Activated naive CD8-positive, alpha-beta T cell (primary cell): ENCODE results near the gene JCHAIN.
A peak's percentile ranks its signal among the peaks of the same experiment; 100 is the strongest.
"Not testable (repeated sequence)": the region's sequence is repeated elsewhere in the genome, so short reads cannot be mapped to it uniquely, and the experiment has no call there.

Source experiments
- H3K27ac Mint-ChIP-seq: one replicate; pipeline ENCODE4 v1.8.0; 2021; ENCODE audit warnings: mixed read lengths
- H3K27me3 Mint-ChIP-seq: one replicate; pipeline ENCODE4 v1.8.0; 2021; ENCODE audit warnings: mixed read lengths
- H3K36me3 Mint-ChIP-seq: one replicate; pipeline ENCODE4 v1.8.0; 2021; ENCODE audit warnings: mixed read lengths
- H3K4me1 Mint-ChIP-seq: one replicate; pipeline ENCODE4 v1.8.0; 2021; ENCODE audit warnings: low read depth, mixed read lengths
- H3K4me3 Mint-ChIP-seq: one replicate; pipeline ENCODE4 v1.8.0; 2021; ENCODE audit warnings: mild to moderate bottlenecking, mixed read lengths
- H3K9me3 Mint-ChIP-seq: one replicate; pipeline ENCODE4 v1.8.0; 2021; ENCODE audit warnings: low read depth, mixed read lengths

The JCHAIN gene

DNA sequence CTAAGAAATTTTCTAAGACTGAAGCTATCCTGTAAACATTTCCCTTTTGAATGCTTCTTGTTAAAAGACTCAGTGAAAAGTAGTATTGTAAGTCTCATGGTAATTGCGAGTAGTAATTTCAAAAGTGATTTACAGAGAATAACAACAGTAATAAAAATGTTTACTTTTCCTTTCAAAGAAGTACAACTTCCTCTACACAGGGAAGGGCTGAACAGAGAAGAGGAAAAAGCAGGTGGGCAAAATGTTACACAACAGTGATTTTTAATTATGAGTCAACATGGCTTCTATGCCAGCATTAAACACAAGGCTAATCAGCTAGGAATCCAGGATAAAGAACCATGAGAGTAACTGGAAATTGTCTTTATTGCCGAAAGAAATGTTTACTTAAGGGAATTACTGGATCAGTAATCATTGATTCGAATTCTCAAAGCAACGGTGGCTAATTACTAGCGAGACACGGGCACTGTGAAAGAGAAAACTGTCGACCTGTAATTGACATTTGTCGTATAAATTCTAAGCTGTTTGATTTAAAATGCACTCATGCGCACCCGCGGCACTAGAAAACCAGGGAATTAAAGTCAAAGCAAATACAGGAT lies 37.4 kb upstream of the JCHAIN start:
- H3K9me3 Mint-ChIP-seq, result no peaks in the 10 kb centered on the region
- H3K4me3 Mint-ChIP-seq, result peak overlapping the region; percentile 88
- H3K27me3 Mint-ChIP-seq, result no peaks in the 10 kb centered on the region

DNA sequence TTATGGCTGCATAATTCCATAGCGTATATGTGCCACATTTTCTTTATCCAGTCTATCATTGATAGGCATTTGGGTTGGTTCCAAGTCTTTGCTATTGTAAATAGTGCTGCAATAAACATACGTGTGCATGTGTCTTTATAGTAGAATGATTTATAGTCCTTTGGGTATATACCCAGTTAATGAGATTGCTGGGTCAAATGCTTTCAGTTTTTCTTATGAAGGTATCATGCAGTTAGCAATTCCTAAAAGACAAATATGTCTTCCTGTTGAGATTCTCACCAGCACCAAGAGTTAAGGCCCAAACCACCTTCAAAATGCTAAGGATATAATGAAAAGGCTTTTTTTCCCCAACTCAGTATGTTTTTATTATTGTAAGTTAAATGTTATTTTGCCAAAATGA lies 36.3 kb upstream of the JCHAIN start:
- not testable (repeated sequence) for H3K36me3 Mint-ChIP-seq, H3K4me3 Mint-ChIP-seq, H3K27me3 Mint-ChIP-seq, H3K9me3 Mint-ChIP-seq, H3K27ac Mint-ChIP-seq
- H3K4me1 Mint-ChIP-seq, result peaks cover 28% of the 10 kb centered on the region

More for the DNA sequence above, 37.4 kb upstream of the JCHAIN start:
- peak overlapping the region; percentile 82 for H3K27ac Mint-ChIP-seq
- no peaks in the 10 kb centered on the region for H3K36me3 Mint-ChIP-seq
- H3K4me1 Mint-ChIP-seq, result peaks cover 28% of the 10 kb centered on the region

DNA sequence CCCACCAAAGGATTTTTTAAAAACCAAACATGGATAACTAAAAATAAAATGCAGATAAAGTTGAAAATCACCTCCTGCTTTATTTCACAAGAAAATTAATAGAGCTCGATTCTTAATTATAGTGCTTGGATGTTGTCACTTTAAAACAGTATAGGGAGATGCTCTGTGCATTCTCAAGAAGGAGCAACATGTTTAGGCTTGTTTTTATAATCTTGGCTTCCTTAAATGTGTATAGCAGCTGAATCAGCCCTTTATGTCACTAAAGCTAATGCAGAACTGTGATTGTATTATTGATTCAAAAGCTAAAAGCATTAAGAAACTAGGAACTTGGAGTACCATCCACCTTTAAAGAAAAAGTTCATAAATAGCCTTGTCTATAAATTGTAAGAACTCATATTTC lies 35.0 kb upstream of the JCHAIN start:
- Mint-ChIP-seq H3K36me3 (no peaks in the 10 kb centered on the region), H3K27me3 (no peaks in the 10 kb centered on the region), H3K4me3 (no peak overlapping the region), H3K4me1 (peaks cover 17% of the 10 kb centered on the region), H3K27ac (no peak overlapping the region), H3K9me3 (no peaks in the 10 kb centered on the region)

DNA sequence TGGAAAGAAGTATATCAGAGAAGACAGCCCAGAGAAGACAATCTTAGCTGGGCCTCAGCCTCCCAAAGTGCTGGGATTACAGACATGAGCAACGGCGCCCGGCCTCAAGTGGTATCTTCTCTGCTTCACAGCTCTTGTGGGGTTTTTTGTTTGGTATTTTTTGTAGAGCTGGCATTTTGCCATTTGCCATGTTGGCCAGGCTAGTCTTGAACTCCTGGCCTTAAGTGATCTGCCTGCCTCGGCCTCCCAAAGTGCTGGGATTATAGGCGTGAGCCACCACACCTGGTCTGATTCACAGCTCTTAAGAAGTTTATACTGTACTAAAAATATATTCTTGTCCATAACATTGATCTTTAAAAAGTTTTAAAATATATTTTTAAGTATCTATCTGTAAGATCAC lies 34.4 kb upstream of the JCHAIN start:
- Mint-ChIP-seq H3K27ac (no peak overlapping the region), H3K36me3 (no peaks in the 10 kb centered on the region), H3K27me3 (no peaks in the 10 kb centered on the region), H3K4me3 (no peak overlapping the region), H3K9me3 (no peaks in the 10 kb centered on the region), H3K4me1 (peaks cover 12% of the 10 kb centered on the region)

DNA sequence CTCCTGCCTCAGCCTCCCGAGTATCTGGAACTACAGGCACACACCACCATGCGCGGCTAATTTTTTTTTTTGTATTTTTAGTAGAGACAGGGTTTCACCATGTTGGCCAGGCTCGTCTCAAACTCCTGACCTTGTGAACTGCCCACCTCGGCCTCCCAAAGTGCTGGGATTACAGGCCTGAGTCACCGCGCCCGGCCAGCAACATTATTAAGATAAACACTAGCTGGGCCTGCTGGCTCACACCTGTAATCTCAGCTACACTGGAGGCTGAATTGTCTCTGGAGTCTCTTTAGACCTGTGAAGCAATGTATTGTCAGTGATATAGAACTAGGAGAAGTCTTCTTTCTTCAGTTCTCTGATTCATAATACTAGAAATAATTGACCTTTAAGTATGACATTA lies 32.1 kb upstream of the JCHAIN start:
- not testable (repeated sequence) for H3K4me3 Mint-ChIP-seq, H3K4me1 Mint-ChIP-seq, H3K9me3 Mint-ChIP-seq, H3K36me3 Mint-ChIP-seq, H3K27me3 Mint-ChIP-seq, H3K27ac Mint-ChIP-seq

DNA sequence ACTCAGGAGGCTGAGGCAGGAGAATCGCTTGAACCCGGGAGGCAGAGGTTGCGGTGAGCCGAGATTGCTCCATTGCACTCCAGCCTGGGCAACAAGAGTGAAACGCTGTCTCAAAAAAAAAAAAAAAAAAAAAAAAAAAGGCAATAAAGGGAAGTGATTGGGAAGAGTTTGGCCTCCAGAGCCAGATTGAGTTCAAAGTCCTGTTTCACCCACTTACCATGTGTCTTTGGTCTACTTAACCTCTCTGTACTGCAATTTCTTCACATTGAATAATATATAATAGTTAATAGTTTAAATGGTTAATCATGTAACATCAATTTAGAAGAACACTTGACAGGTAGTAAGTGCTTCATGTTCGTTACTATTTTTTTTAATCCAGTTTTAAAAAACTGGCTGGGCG lies 28.3 kb upstream of the JCHAIN start:
- H3K9me3 Mint-ChIP-seq, H3K36me3 Mint-ChIP-seq, H3K27me3 Mint-ChIP-seq, H3K27ac Mint-ChIP-seq, H3K4me3 Mint-ChIP-seq: not testable (repeated sequence)
- peaks cover 20% of the 10 kb centered on the region for H3K4me1 Mint-ChIP-seq

DNA sequence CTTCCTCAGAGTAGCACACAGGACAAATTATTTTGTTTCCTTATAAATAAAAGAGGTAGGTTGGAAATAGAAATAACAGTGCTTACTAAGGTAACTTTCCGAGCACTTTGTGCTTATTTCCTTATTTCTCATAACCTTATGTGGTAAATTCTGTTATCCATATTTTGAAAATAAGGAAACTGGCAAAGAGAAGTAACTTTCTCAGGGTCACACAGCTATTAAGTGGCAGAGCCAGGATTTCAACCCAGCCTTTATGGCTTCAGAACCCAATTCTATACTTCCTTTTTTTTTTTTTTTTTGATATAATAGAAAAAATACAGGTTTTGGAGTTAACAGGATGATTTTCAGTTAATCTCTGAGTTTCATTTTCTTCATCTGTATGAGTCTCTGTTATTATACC lies 25.4 kb upstream of the JCHAIN start:
- H3K27ac Mint-ChIP-seq, result peak overlapping the region; percentile 34
- peak overlapping the region; percentile 100 for H3K4me3 Mint-ChIP-seq
- H3K27me3 Mint-ChIP-seq, result no peaks in the 10 kb centered on the region
- peaks cover 20% of the 10 kb centered on the region for H3K36me3 Mint-ChIP-seq
- peaks cover 41% of the 10 kb centered on the region for H3K4me1 Mint-ChIP-seq
- no peaks in the 10 kb centered on the region for H3K9me3 Mint-ChIP-seq

DNA sequence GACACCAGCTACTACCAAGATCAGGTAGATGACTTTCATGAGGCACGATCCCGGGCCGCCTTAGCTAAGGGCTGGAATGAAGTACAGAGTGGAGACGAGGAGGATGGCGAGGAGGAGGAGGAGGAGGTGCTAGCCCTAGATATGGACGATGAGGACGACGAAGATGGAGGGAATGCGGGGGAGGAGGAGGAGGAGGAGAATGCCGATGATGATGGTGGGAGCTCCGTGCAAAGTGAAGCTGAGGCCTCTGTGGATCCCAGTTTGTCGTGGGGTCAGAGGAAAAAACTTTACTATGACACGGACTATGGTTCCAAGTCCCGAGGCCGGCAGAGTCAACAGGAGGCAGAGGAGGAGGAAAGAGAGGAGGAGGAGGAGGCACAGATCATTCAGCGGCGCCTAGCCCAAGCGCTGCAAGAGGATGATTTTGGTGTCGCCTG lies 22.5 kb upstream of the JCHAIN start:
- H3K4me3 Mint-ChIP-seq, result peak overlapping the region; percentile 100
- H3K27ac Mint-ChIP-seq, result peak overlapping the region; percentile 99

DNA sequence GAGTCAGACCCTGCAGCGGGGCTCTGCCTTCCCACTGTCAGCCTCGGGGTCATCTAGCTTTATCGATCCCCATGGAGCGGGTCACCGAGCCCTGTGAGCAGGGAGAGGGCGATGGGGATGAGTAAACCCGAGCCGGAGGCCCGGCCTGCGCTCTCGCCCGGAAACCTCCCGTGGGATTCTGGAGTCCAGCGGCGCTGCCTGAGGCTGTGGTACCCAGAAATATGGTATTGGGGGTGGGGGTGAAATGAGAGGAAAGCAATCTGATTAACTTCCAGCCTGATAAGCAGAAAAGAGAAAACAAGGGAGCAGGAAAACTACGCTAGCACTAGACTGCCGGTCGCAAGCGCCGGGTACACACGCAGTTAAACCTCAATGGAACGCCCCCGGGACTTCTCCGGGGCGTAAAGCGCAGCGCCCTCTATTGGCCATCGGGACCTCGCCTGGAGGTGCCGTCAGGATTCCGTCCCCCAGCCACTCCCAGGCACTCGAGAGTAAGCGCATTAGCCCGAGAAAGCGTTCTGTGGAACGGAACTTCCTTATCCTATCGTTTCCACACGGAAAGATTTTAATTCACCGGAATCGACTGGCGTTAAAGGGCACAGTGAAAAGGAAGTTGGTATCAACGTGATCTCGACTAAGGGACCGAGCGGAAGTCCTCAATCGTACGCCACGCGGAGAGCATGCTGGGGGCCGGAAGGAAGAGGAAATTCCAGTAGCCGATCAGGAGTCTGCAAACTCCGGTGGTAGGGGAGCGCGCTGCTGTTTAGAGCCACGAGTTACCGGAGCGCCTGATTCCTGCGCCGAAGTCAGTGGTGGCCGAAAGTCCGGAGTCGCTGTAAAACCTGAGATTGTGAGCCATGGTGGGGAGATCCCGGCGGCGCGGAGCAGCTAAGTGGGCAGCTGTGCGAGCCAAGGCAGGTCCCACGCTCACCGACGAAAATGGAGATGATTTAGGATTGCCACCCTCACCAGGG lies 21.8 kb upstream of the JCHAIN start, which contains the start of gene UTP3:
UTP3 (plus strand) TSS at position 712 of the 974 bp plus-strand sequence; CDS start at position 858, 146 bp downstream.
- H3K36me3 Mint-ChIP-seq, result peaks cover 20% of the 10 kb centered on the region

More for the DNA sequence above, 22.5 kb upstream of the JCHAIN start:
- Mint-ChIP-seq H3K9me3 (no peaks in the 10 kb centered on the region), H3K36me3 (peaks cover 20% of the 10 kb centered on the region), H3K4me1 (peaks cover 38% of the 10 kb centered on the region), H3K27me3 (no peaks in the 10 kb centered on the region)

DNA sequence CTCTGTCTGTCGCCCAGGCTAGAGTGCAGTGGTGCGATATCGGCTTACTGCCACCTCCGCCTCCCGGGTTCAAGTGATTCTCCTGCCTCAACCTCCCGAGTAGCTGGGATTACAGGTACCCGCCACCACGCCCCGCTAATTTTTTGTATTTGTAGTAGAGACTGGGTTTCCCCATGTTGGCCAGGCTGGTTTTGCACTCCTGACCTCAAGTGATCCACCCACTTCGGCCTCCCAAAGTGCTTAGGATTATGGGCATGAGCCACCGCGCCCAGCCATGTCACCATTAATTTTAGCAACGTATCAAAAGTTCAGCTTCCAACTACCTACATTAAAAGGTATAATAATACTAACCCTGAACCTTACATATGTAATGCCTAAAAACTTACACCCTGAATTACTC lies 21.1 kb upstream of the JCHAIN start:
- Mint-ChIP-seq H3K36me3 (peaks cover 20% of the 10 kb centered on the region), H3K27ac (peak overlapping the region; percentile 99), H3K4me1 (peaks cover 37% of the 10 kb centered on the region), H3K27me3 (no peaks in the 10 kb centered on the region), H3K4me3 (peak overlapping the region; percentile 100), H3K9me3 (no peaks in the 10 kb centered on the region)

More for the DNA sequence above, 21.8 kb upstream of the JCHAIN start, which contains the start of gene UTP3:
- Mint-ChIP-seq H3K4me3 (peak within 1 kb of the TSS; percentile 100), H3K9me3 (no peaks in the 10 kb centered on the region), H3K4me1 (peaks cover 37% of the 10 kb centered on the region), H3K27ac (peak within 1 kb of the TSS; percentile 99), H3K27me3 (no peaks in the 10 kb centered on the region)

DNA sequence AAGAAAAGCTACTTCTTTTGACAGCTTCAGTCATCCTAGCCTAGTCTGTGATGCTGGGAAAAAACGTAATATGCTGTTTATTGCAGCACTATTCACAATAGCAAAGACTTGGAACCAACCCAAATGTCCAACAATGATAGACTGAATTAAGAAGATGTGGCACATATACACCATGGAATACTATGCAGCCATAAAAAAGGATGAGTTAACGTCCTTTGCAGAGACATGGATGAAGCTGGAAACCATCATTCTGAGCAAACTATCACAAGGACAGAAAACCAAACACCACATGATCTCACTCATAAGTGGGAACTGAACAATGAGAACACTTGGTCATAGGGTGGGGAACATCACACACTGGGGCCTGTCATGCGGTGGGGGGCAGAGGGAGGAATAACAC lies 15.8 kb upstream of the JCHAIN start:
- H3K27ac Mint-ChIP-seq, H3K4me3 Mint-ChIP-seq, H3K27me3 Mint-ChIP-seq, H3K9me3 Mint-ChIP-seq, H3K36me3 Mint-ChIP-seq: not testable (repeated sequence)
- peaks cover 22% of the 10 kb centered on the region for H3K4me1 Mint-ChIP-seq

DNA sequence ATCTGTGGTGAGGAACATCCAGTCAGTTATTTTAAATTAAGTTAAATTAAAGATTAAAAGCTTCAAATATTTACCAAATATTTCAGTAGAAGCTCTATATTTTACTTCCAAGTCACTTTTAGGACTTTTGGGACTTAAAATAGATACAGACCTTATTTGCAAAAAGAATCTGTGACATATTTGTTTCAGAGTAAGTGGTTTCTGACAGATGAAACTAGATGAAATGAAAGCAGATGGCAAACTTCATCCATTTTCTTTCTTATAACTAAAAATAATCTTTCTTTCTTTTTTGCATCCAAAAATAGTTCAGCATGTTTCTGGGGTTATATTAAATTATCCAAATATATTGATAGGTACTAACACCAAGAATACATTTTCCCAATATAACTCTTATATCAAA lies 15.4 kb upstream of the JCHAIN start:
- Mint-ChIP-seq H3K36me3 (no peaks in the 10 kb centered on the region), H3K27ac (no peak overlapping the region), H3K4me3 (no peak overlapping the region), H3K27me3 (no peaks in the 10 kb centered on the region), H3K4me1 (peaks cover 25% of the 10 kb centered on the region), H3K9me3 (no peaks in the 10 kb centered on the region)

DNA sequence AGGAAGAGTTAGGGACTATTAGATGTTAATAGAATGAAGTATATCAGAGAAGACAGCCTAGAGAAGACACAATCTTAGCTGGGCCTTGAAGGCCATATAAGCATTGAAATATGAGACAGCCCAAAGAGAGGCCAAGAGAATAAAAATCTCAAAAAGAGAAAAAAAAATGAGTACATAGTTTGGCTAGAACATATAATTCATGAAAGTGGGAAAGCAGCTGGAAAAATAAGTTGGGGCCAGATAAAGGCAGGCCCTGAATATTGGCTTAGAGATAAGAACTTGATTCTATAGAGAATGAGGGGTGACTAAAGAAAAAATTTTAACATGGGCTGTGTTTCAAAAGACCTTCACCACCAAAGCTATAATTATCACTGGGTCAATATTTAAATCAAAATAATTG lies 14.6 kb upstream of the JCHAIN start:
- Mint-ChIP-seq H3K4me3 (no peak overlapping the region), H3K27me3 (no peaks in the 10 kb centered on the region), H3K27ac (no peak overlapping the region)

DNA sequence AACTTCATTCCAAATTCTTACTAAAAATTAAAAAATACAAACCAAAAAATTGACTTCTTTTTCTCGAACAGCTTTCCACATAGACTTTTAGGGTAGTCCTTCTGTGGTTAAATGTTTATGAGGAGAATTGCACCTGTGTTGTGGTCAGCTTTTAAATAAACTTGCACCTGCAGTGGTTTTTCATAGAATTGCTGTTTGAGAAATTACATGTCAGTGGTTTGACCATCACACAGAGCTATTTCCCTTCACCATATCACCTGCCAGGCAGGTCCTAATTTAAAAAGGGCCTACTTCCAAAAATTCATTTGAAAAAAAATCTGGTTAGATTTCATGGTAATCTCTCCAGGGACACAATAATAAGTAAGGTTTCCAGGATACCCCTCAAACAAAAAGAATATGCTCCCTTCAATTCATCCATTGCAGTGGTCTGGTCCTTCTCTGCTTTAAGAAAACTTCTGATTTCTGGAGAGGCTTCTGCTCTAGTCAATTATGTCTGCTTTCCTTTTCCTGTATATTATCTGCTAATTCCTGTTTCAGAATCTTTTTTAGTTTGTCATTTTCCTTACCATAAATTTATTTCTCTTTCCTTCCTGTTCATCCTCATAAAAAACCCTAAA lies 12.2 kb upstream of the JCHAIN start:
- peak overlapping the region; percentile 4 for H3K27ac Mint-ChIP-seq
- no peaks in the 10 kb centered on the region for H3K27me3 Mint-ChIP-seq
- no peaks in the 10 kb centered on the region for H3K36me3 Mint-ChIP-seq
- peak overlapping the region; percentile 4 for H3K4me3 Mint-ChIP-seq
- H3K9me3 Mint-ChIP-seq, result no peaks in the 10 kb centered on the region
- H3K4me1 Mint-ChIP-seq, result peaks cover 36% of the 10 kb centered on the region

More for the DNA sequence above, 14.6 kb upstream of the JCHAIN start:
- Mint-ChIP-seq H3K4me1 (peaks cover 30% of the 10 kb centered on the region), H3K36me3 (no peaks in the 10 kb centered on the region), H3K9me3 (no peaks in the 10 kb centered on the region)

DNA sequence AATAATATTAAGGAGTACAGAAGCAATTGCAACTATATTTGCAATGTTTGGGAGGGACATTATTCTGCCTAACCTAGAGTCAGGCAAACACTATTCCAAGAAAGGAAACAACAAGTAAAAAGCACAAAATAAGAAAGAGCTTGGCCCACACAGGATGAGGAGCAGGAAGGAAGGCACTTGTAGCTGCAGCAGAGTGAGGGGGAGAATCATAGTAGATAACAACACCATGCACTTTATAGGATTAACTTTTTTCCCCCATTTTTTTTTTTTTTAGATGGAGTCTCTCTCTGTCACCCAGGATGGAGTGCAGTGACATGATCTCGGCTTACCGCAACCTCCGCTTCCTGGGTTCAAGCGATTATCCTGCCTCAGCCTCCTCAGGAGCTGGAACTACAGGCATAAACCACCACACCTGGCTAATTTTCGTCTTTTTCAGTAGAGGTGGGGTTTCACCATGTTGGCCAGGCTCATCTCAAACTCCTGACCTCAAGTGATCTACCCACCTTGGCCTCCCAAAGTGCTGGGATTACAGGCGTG lies 10.3 kb upstream of the JCHAIN start:
- no peak overlapping the region for H3K4me3 Mint-ChIP-seq
- H3K36me3 Mint-ChIP-seq, result no peaks in the 10 kb centered on the region
- H3K27ac Mint-ChIP-seq, result peak overlapping the region; percentile 61

More for the DNA sequence above, 10.3 kb upstream of the JCHAIN start:
- H3K27me3 Mint-ChIP-seq, result no peaks in the 10 kb centered on the region
- peaks cover 36% of the 10 kb centered on the region for H3K4me1 Mint-ChIP-seq
- no peaks in the 10 kb centered on the region for H3K9me3 Mint-ChIP-seq
